ENCODE data around the gene ZNF665. TPM values are rescaled to one million over a fixed set of nuclear protein-coding genes. Genes with fewer than 3 reads are reported as not detected.

ZNF665 gene
- total and polyA plus RNA-seq, 2 donors (not counting 3 experiments of a cell fraction or from before 2014, with no cell fraction given): 1.3 to 2.1 TPM

- TF ChIP-seq GATA2 (IDR thresholded peaks at IDR 0.05; ENCODE audit: insufficient read depth, insufficient read length, low read depth, low read length): no peak
- no peak for TF ChIP-seq POLR2A (IDR thresholded peaks at IDR 0.05; ENCODE audit: low read depth, low read length)
- TF ChIP-seq, protein P1, sequence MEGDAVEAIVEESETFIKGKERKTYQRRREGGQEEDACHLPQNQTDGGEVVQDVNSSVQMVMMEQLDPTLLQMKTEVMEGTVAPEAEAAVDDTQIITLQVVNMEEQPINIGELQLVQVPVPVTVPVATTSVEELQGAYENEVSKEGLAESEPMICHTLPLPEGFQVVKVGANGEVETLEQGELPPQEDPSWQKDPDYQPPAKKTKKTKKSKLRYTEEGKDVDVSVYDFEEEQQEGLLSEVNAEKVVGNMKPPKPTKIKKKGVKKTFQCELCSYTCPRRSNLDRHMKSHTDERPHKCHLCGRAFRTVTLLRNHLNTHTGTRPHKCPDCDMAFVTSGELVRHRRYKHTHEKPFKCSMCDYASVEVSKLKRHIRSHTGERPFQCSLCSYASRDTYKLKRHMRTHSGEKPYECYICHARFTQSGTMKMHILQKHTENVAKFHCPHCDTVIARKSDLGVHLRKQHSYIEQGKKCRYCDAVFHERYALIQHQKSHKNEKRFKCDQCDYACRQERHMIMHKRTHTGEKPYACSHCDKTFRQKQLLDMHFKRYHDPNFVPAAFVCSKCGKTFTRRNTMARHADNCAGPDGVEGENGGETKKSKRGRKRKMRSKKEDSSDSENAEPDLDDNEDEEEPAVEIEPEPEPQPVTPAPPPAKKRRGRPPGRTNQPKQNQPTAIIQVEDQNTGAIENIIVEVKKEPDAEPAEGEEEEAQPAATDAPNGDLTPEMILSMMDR (IDR thresholded peaks at IDR 0.05; ENCODE audit: extremely low read depth in 1 of 2, insufficient read depth in 1 of 2, low read depth in 1 of 2, low read length in 2 of 2): no peak
- TF ChIP-seq MYC (IDR thresholded peaks at IDR 0.05; ENCODE audit: low read depth, low read length): no peak
- no peak for TF ChIP-seq EZH2 (IDR thresholded peaks at IDR 0.05; ENCODE audit: borderline replicate concordance, low read depth, low read length, severe bottlenecking)
- TF ChIP-seq POLR2AphosphoS5 (IDR thresholded peaks at IDR 0.05; ENCODE audit: insufficient read depth, low read depth, low read length): no peak
- TF ChIP-seq, protein P2, sequence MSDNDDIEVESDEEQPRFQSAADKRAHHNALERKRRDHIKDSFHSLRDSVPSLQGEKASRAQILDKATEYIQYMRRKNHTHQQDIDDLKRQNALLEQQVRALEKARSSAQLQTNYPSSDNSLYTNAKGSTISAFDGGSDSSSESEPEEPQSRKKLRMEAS (IDR thresholded peaks at IDR 0.05; ENCODE audit: insufficient read depth, insufficient read length): no peak
- TF ChIP-seq JUN (IDR thresholded peaks at IDR 0.05; ENCODE audit: borderline replicate concordance, insufficient read depth, insufficient read length, low read depth): no peak
- no peak for TF ChIP-seq FOS (IDR thresholded peaks at IDR 0.05; ENCODE audit: borderline replicate concordance, insufficient read depth, low read length)
- no peak overlapping the region for H3K4me2 ChIP-seq (ENCODE audit: insufficient read depth, low read length)
- H2AFZ ChIP-seq (ENCODE audit: low read depth, low read length): no peak overlapping the region
- no TSS peak for BruUV-seq (replicated peaks)
- H3K9me1 ChIP-seq (replicated peaks; ENCODE audit: control insufficient read depth, extremely low read depth, insufficient read depth, low read length): no peaks in the 10 kb centered on the region
- H3K27me3 ChIP-seq (ENCODE audit: control insufficient read depth in 2 of 2, insufficient read depth in 2 of 2, low read length in 2 of 2): no peaks in the 10 kb centered on the region
- peaks cover 18% of the 10 kb centered on the region for H3K9me3 ChIP-seq (replicated peaks; ENCODE audit: control insufficient read depth, insufficient read depth, low read length)
- H3K79me2 ChIP-seq (ENCODE audit: control insufficient read depth, insufficient read depth, low read length): no peaks in the 10 kb centered on the region
- no peaks in the 10 kb centered on the region for H4K20me1 ChIP-seq (replicated peaks; ENCODE audit: control insufficient read depth, extremely low read depth, insufficient read depth, low read length)
- FAIRE-seq: no peak
- ChIA-PET CTCF (no interaction called here), POLR2A (no interaction called here)
- no peak overlapping the region for H3K27ac ChIP-seq (ENCODE audit: insufficient read depth, low read depth, low read length)
- H3K9ac ChIP-seq (replicated peaks; ENCODE audit: extremely low read depth, insufficient read depth, low read length): no peak overlapping the region
- dilution Hi-C loops (cut with MboI; ENCODE audit: extremely low pct_ligation_motif_present, low sequenced_read_pairs) (no loop called here), intact Hi-C loops (cut with micrococcal nuclease) (no loop called here)
- no peak for DNase-seq (ENCODE audit: low read depth, low spot score)
- no peak overlapping the region for H3K4me3 ChIP-seq (replicated peaks in 1 of 3; ENCODE audit: insufficient read depth in 1 of 3, low read depth in 1 of 3, low read length in 3 of 3)
- no peaks in the 10 kb centered on the region for H3K4me1 ChIP-seq (ENCODE audit: control insufficient read depth, extremely low read depth, insufficient read depth, low read length)
- peaks cover 0 to 3% of the 10 kb centered on the region in 2 experiments for H3K36me3 ChIP-seq (ENCODE audit: control insufficient read depth in 2 of 2, extremely low read depth in 1 of 2, insufficient read depth in 2 of 2, low read length in 2 of 2)
Measured at GRCh38 chr19:53140351-53140750, 52.8 kb downstream of the ZNF665 start.

All from endothelial cell of umbilical vein (primary cell).